ENCODE results near the gene NUSAP1.

Gene NUSAP1

DNA sequence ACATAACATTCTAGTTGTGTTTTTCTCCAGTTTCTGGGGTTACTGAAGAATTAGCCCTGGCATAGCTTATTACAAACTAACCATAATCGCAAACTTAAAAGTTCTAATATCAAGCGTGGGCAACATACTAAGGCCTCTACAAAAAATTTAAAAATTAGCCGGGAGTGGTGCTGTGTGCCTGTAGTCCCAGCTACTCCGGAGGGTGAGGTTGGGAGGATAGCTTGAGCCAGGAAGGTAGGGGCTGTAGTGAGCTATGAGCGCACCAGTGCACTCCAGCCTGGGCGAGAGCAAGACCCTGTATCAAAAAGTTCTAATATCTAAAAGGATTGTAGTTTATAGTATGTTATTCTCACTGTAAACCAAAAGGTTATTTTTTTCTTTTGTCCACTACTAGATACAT, 1.4 kb upstream of the NUSAP1 start:
- H3K4me2 ChIP-seq (ENCODE audit: insufficient read depth, low read length) = peak overlapping the region; percentile 83
- ATAC-seq (ENCODE audit: insufficient read depth, low read depth) (no peak), DNase-seq (no peak)
- peak overlapping the region; percentile 69 for H3K9ac ChIP-seq (ENCODE audit: low read depth, low read length)
- H3K4me1 ChIP-seq (ENCODE audit: insufficient read depth, low read length) = peaks cover 27% of the 10 kb centered on the region
- H3K27me3 ChIP-seq (ENCODE audit: insufficient read depth, low read length, poor library complexity) = no peaks in the 10 kb centered on the region
- peak overlapping the region; percentile 30 to 84; a peak in 3 of 4 replicates for H3K4me3 ChIP-seq (ENCODE audit: low read depth in 1 of 2, low read length in 2 of 2)
- no peak for TF ChIP-seq EZH2 (IDR thresholded peaks at IDR 0.05; ENCODE audit: borderline replicate concordance, low read depth, low read length, severe bottlenecking)
- no peak for TF ChIP-seq CTCF (IDR thresholded peaks at IDR 0.05; ENCODE audit: borderline replicate concordance, extremely low read depth, low read length, poor library complexity, severe bottlenecking)
- H2AFZ ChIP-seq (ENCODE audit: low read depth, low read length) = peak overlapping the region; percentile 91
- H3K27ac ChIP-seq (ENCODE audit: low read length) = peak overlapping the region; percentile 75; the same call in 1 of the 2 replicates
- H3K36me3 ChIP-seq (ENCODE audit: insufficient read depth, low read length) = peaks cover 7% of the 10 kb centered on the region
- no peaks in the 10 kb centered on the region for H3K9me3 ChIP-seq (ENCODE audit: insufficient read depth, low read length, severe bottlenecking)
- peaks cover 56% of the 10 kb centered on the region for H3K79me2 ChIP-seq (ENCODE audit: insufficient read depth, low read length)
- H4K20me1 ChIP-seq (ENCODE audit: insufficient read depth, low read length) = peaks cover 1% of the 10 kb centered on the region

- Histone ChIP-seq H3K9me3 (ENCODE audit: insufficient read depth, low read length, severe bottlenecking) (no peaks in the 10 kb centered on the region), H2AFZ (ENCODE audit: low read depth, low read length) (peak overlapping the region; percentile 91), H3K4me1 (ENCODE audit: insufficient read depth, low read length) (peaks cover 32% of the 10 kb centered on the region), H4K20me1 (ENCODE audit: insufficient read depth, low read length) (peaks cover 6% of the 10 kb centered on the region), H3K4me2 (ENCODE audit: insufficient read depth, low read length) (peak overlapping the region; percentile 83), H3K4me3 (ENCODE audit: low read depth in 1 of 2, low read length in 2 of 2) (peak overlapping the region; percentile 30 to 84; a peak in 3 of 4 replicates), H3K27ac (ENCODE audit: low read length) (peak overlapping the region; percentile 75), H3K36me3 (ENCODE audit: insufficient read depth, low read length) (peaks cover 7% of the 10 kb centered on the region), H3K27me3 (ENCODE audit: insufficient read depth, low read length, poor library complexity) (no peaks in the 10 kb centered on the region), H3K9ac (ENCODE audit: low read depth, low read length) (peak overlapping the region; percentile 69), H3K79me2 (ENCODE audit: insufficient read depth, low read length) (peaks cover 57% of the 10 kb centered on the region)
- DNase-seq (no peak), ATAC-seq (ENCODE audit: insufficient read depth, low read depth) (no peak)
- TF ChIP-seq EZH2 (IDR thresholded peaks at IDR 0.05; ENCODE audit: borderline replicate concordance, low read depth, low read length, severe bottlenecking) (no peak), CTCF (IDR thresholded peaks at IDR 0.05; ENCODE audit: borderline replicate concordance, extremely low read depth, low read length, poor library complexity, severe bottlenecking) (no peak)
These were observed 868 bp upstream of the NUSAP1 start for GRCh38 chr15:41331833-41332193.

DNA sequence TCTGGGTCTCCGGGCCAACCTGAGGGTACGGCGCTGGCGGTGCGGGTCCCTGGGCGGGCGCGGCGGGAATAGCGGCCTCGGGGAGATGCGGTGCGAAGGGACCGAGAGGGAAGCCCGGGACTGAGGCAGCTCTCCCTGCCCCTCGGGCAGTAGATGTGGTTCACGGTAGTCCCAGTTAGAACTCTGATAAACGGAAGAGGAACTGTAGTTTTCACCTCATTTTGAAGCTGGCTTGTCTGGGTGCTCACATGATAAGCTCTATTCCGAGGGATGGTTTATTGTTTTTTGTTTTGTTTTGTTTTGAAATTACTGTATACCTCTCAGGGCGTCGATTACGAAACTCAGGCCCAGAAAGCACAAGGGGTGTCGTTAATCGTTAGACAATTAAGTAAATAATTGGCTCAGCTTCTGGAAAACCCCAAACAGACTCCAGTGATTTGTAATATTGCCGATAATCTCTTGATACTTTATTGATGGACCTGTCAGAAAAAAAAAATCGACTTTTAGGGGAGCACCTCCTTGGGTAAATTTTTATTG, 413 bp downstream of the NUSAP1 start:
- TF ChIP-seq EZH2 (IDR thresholded peaks at IDR 0.05; ENCODE audit: borderline replicate concordance, low read depth, low read length, severe bottlenecking) (no peak), CTCF (IDR thresholded peaks at IDR 0.05; ENCODE audit: borderline replicate concordance, extremely low read depth, low read length, poor library complexity, severe bottlenecking) (no peak)
- peak overlapping the region; percentile 76 for H2AFZ ChIP-seq (ENCODE audit: low read depth, low read length)
- peaks cover 67% of the 10 kb centered on the region for H3K79me2 ChIP-seq (ENCODE audit: insufficient read depth, low read length)
- DNase-seq = no peak
- H3K4me3 ChIP-seq (ENCODE audit: low read depth in 1 of 2, low read length in 2 of 2) = peak overlapping the region; percentile 73 to 84
- ATAC-seq (ENCODE audit: insufficient read depth, low read depth) = peak; percentile 27
- peak overlapping the region; percentile 78 for H3K9ac ChIP-seq (ENCODE audit: low read depth, low read length)
- H3K9me3 ChIP-seq (ENCODE audit: insufficient read depth, low read length, severe bottlenecking) = no peaks in the 10 kb centered on the region
- H4K20me1 ChIP-seq (ENCODE audit: insufficient read depth, low read length) = peaks cover 16% of the 10 kb centered on the region
- H3K4me2 ChIP-seq (ENCODE audit: insufficient read depth, low read length) = peak overlapping the region; percentile 79
- peak overlapping the region; percentile 95 for H3K27ac ChIP-seq (ENCODE audit: low read length)
- H3K27me3 ChIP-seq (ENCODE audit: insufficient read depth, low read length, poor library complexity) = no peaks in the 10 kb centered on the region
- H3K4me1 ChIP-seq (ENCODE audit: insufficient read depth, low read length) = peaks cover 43% of the 10 kb centered on the region
- peaks cover 16% of the 10 kb centered on the region for H3K36me3 ChIP-seq (ENCODE audit: insufficient read depth, low read length)

All from DND-41 (cell line).